Rectal smooth muscle tissue (tissue), 1 donor: ENCODE data around the gene SORBS2.
A peak's percentile ranks its signal among the peaks of the same experiment; 100 is the strongest.

ENCODE experiments used
- H3K27ac ChIP-seq: one replicate; pipeline ENCODE4 v1.7.0; 2013; ENCODE audit warnings: low read depth, low read length, inconsistent platforms
- H3K27me3 ChIP-seq: one replicate; pipeline ENCODE4 v1.7.0; 2013; ENCODE audit warnings: low read length; ENCODE audit not compliant: control insufficient read depth, insufficient read depth
- H3K36me3 ChIP-seq: one replicate; pipeline ENCODE4 v1.7.0; 2013; ENCODE audit warnings: low read length; ENCODE audit not compliant: control insufficient read depth, insufficient read depth
- H3K4me1 ChIP-seq: one replicate; pipeline ENCODE4 v1.7.0; 2013; ENCODE audit warnings: low read length; ENCODE audit not compliant: control insufficient read depth, insufficient read depth
- H3K4me3 ChIP-seq: one replicate; pipeline ENCODE4 v1.7.0; 2013; ENCODE audit warnings: low read length
- H3K9ac ChIP-seq: one replicate; pipeline ENCODE4 v1.7.0; 2013; ENCODE audit warnings: low read length

The SORBS2 gene

GRCh38 chr4:185660340-185660739 lies 151.7 kb downstream of the SORBS2 start:
- H3K36me3 ChIP-seq = peaks cover 6% of the 10 kb centered on the region
- no peaks in the 10 kb centered on the region for H3K27me3 ChIP-seq
- H3K27ac ChIP-seq = peak overlapping the region; percentile 74
- H3K9ac ChIP-seq = no peak overlapping the region
- peaks cover 9% of the 10 kb centered on the region for H3K4me1 ChIP-seq
- no peak overlapping the region for H3K4me3 ChIP-seq

- Histone ChIP-seq H3K4me1 (peaks cover 15% of the 10 kb centered on the region), H3K27ac (peak overlapping the region; percentile 90), H3K27me3 (no peaks in the 10 kb centered on the region), H3K9ac (no peak overlapping the region), H3K4me3 (peak overlapping the region; percentile 39), H3K36me3 (peaks cover 6% of the 10 kb centered on the region)
These were observed 154.3 kb downstream of the SORBS2 start for GRCh38 chr4:185657699-185658098.

GRCh38 chr4:185657183-185657582 lies 154.8 kb downstream of the SORBS2 start:
- Histone ChIP-seq H3K4me3 (peak overlapping the region; percentile 67), H3K27ac (peak overlapping the region; percentile 90), H3K4me1 (peaks cover 20% of the 10 kb centered on the region), H3K27me3 (no peaks in the 10 kb centered on the region), H3K36me3 (peaks cover 6% of the 10 kb centered on the region), H3K9ac (no peak overlapping the region)

- Histone ChIP-seq H3K27me3 (no peaks in the 10 kb centered on the region), H3K4me3 (peak overlapping the region; percentile 67), H3K9ac (peak overlapping the region; percentile 38), H3K36me3 (peaks cover 3% of the 10 kb centered on the region), H3K27ac (peak overlapping the region; percentile 90), H3K4me1 (peaks cover 24% of the 10 kb centered on the region)
These were observed 155.5 kb downstream of the SORBS2 start for GRCh38 chr4:185656467-185656931.

- Histone ChIP-seq H3K4me3 (peak overlapping the region; percentile 38), H3K4me1 (peaks cover 26% of the 10 kb centered on the region), H3K27me3 (no peaks in the 10 kb centered on the region), H3K27ac (peak overlapping the region; percentile 90), H3K9ac (no peak overlapping the region), H3K36me3 (no peaks in the 10 kb centered on the region)
These were observed 156.9 kb downstream of the SORBS2 start for GRCh38 chr4:185654965-185655554.

- Histone ChIP-seq H3K9ac (no peak overlapping the region), H3K36me3 (no peaks in the 10 kb centered on the region), H3K27me3 (no peaks in the 10 kb centered on the region), H3K4me3 (peak overlapping the region; percentile 47), H3K4me1 (peaks cover 28% of the 10 kb centered on the region), H3K27ac (peak overlapping the region; percentile 90)
These were observed 157.7 kb downstream of the SORBS2 start for GRCh38 chr4:185654311-185654710.

- Histone ChIP-seq H3K4me3 (no peak overlapping the region), H3K36me3 (peaks cover 3% of the 10 kb centered on the region), H3K27ac (peak overlapping the region; percentile 90), H3K9ac (no peak overlapping the region), H3K4me1 (peaks cover 21% of the 10 kb centered on the region), H3K27me3 (no peaks in the 10 kb centered on the region)
These were observed 160.1 kb downstream of the SORBS2 start for GRCh38 chr4:185651851-185652250.

- peak overlapping the region; percentile 90 for H3K27ac ChIP-seq
- peaks cover 4% of the 10 kb centered on the region for H3K36me3 ChIP-seq
- peaks cover 21% of the 10 kb centered on the region for H3K4me1 ChIP-seq
These were observed 160.8 kb downstream of the SORBS2 start for GRCh38 chr4:185651137-185651677.

GRCh38 chr4:185648631-185649030 lies 163.4 kb downstream of the SORBS2 start:
- H3K4me3 ChIP-seq = no peak overlapping the region
- H3K9ac ChIP-seq = no peak overlapping the region
- H3K27ac ChIP-seq = no peak overlapping the region
- H3K36me3 ChIP-seq = peaks cover 8% of the 10 kb centered on the region
- H3K27me3 ChIP-seq = no peaks in the 10 kb centered on the region
- peaks cover 21% of the 10 kb centered on the region for H3K4me1 ChIP-seq

More at GRCh38 chr4:185651137-185651677, 160.8 kb downstream of the SORBS2 start:
- no peak overlapping the region for H3K9ac ChIP-seq
- no peaks in the 10 kb centered on the region for H3K27me3 ChIP-seq
- no peak overlapping the region for H3K4me3 ChIP-seq

- Histone ChIP-seq H3K27me3 (no peaks in the 10 kb centered on the region), H3K4me3 (no peak overlapping the region), H3K36me3 (peaks cover 8% of the 10 kb centered on the region), H3K4me1 (peaks cover 15% of the 10 kb centered on the region), H3K27ac (no peak overlapping the region), H3K9ac (no peak overlapping the region)
These were observed 166.6 kb downstream of the SORBS2 start for GRCh38 chr4:185645403-185645802.

GRCh38 chr4:185644408-185644807 lies 167.6 kb downstream of the SORBS2 start:
- Histone ChIP-seq H3K27me3 (no peaks in the 10 kb centered on the region), H3K9ac (no peak overlapping the region), H3K4me3 (no peak overlapping the region), H3K4me1 (peaks cover 12% of the 10 kb centered on the region), H3K27ac (peak overlapping the region; percentile 7), H3K36me3 (peaks cover 8% of the 10 kb centered on the region)

GRCh38 chr4:185642907-185643306 lies 169.1 kb downstream of the SORBS2 start:
- H3K27ac ChIP-seq = peak overlapping the region; percentile 56
- H3K4me3 ChIP-seq = no peak overlapping the region
- H3K27me3 ChIP-seq = no peaks in the 10 kb centered on the region
- H3K4me1 ChIP-seq = peaks cover 9% of the 10 kb centered on the region
- peaks cover 8% of the 10 kb centered on the region for H3K36me3 ChIP-seq
- peak overlapping the region; percentile 16 for H3K9ac ChIP-seq
